Measurements from ENCODE around the gene DYNC1I1.
A peak's percentile ranks its signal among the peaks of the same experiment; 100 is the strongest.

DYNC1I1 gene

DNA sequence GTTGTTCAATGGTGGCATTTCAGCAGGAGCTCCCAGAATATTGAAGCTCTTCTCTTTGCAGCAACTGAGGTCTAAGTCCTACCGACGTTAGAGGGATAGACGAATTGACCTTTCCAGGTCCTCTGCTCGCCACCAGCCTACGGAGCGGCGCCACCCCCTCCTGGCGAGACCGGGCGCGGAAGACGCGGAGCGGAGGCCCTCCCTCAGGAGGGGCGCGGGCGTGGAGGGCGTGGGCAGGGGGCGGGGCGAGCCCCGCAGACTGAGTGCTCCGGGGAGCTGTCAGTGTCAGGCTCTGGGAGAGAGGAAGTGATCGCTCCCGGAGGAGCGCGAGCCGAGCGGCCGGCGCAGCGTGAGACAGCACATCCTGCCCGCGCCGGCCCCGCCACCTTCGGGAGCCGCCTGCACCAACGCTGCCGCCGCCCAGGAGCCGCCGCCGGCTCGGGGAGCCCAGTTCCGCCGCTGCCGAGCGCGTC is at the start of gene DYNC1I1:
TSS of gene DYNC1I1 (plus strand) at position 257 of the 473 bp plus-strand sequence. CDS start 32,176 bp downstream, outside the sequence.
- peak in 1 of 2 experiments; percentile 22 for DNase-seq (ENCODE audit: low read depth in 2 of 2)

DNA sequence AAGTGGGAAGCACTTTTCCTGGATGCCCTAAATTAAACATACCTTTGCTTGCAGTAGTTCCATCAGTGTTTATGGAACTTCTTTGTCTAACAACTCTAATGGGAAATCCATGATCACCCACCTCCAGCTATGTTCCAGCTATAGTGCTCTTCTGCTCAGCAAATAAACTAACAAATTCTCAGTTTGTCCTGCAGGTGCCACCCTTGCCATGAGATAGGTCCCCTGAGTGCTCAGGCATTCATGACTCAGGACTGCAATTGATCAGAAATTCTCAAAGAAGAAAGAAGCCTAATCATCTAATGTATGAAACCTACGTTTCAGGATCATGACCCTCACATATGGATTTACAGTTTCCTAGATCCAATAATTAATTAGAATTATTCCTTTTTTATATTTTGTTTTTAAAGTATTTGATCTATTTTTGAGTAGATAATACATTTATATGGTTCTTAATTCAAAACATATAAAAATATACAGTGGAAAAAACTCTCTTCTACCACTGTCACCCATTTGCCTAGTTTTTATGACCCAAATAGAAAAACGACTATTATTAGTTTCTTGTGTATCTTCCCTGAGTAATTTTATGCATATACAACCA is 48.7 kb upstream of the DYNC1I1 start:
- DNase-seq (ENCODE audit: low read depth in 2 of 2): no peak

DNA sequence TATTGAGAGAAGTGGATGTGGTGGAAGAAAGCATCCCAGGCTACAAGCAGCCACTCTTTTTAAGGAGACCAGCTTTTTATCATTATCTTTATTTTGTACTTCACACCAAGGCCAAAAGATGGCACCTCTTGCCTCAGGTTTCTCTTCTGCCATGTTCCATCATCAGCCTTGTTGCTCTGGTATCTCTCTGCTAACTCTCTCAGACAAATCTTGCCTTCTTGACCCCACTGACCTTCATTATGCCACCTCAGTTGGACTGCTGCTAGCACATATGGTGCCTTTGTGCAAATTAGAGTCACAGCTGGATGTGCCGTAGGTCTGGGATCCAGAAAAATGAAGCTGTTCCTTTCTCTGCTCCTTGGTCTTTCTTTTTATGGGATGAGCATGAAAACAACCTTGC is 47.1 kb upstream of the DYNC1I1 start:
- no peak for DNase-seq (ENCODE audit: low read depth in 2 of 2)

DNA sequence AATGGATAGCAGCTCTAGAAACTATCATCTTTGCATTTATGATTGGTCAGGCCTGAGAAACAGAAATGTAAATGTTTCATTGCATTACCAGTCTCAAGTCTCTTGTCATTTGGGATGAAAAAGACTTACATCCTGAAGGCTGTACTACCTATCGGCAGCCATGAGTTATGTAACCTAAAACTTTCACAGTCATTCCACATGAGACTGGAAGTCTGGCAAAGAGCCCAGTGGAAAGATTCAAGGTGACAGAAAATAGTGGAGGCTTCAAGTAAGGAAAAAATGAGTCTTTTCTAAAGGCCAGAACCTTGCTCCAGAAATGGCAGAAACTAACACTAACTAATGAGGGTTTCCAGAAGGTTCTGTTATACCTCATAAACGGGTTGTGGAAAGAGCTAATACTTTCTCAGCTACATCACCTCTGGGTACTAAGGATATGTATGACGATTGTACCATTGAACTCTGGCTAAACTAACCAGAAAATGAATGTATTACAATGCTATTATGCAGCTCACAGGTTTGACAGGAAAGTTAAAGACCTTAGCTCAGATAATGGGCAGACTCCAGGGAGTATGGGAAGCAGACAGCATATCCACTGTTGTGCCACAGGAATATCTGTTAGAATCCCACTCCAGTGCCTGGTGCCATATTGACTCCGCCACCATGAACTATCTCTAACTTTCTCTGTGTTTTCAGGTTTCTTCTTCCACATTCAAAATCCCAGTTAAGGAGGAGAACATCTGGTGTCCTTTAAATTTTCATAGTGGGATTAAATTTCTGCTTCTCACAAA is 41.7 kb upstream of the DYNC1I1 start:
- no peak for DNase-seq (ENCODE audit: low read depth in 2 of 2)

DNA sequence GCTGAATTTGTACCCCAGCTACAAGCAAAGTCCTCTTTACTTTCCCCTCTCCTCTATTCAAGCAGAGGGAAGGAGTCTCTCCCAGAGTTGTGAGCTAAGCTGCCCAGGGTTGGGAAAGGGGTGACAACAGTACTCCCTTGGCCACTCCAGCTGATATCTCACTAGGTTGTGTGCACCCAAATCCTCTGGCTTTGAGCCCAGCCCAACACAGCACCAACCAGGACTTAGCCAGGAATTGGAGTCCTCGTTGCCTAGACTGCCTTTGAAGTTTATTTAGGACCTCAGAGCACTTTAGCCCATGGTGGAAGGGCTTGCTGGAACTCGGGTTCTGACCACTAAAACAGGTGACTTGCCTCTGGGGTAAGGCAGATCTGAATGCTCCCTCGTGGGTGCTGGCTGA is 35.7 kb upstream of the DYNC1I1 start:
- no peak for DNase-seq (ENCODE audit: low read depth in 2 of 2)

DNA sequence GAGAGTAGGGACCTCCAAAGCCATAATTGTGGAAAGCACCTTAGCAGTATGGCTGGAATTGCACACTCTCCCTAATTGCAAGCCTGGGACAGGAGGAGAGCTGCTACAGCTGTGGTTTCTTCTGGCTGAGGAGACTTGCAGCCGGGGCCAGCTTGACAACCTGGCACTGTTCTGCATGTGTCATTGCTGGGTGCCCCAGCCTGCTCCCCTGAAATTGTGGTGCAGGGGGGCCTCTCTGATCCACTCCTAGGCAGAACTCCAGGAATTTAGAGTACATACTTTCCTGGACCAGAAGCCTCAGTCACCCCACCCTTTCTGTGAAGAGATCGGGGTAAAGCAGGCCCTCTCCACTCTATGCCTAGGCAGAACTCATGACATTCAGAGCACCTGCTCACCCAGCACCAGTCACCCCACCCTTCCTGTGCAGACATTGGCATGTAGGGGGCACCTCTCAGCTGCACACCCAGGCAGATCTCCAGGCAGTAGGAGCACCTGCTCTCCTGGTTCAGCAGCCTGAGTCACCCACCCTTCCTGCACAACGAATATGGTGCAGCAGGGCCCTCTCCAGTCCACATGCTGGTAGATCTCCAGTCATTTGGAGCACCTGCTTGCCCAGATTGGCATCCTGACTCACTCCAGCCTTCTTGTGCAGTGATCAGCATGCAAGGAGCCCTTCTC is 34.4 kb upstream of the DYNC1I1 start:
- DNase-seq (ENCODE audit: low read depth in 2 of 2): no peak

DNA sequence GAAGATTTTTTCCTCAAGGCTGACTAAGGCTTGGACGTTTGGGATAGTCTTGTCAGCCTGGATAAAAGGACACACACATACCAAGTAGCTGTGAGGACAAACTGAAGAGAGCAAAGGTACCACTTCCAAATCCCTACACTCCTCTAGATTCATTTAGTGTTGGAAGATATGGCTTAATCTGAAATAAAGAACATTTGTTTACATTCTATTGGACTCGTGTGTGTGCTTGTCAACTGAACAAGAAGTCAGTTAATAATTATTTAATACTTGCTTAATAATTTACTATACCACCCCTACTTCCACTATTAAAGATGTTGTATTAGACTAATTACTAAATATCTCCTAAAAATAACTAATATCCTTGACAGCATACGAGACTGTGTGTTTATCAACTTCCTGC is 23.3 kb upstream of the DYNC1I1 start:
- DNase-seq (ENCODE audit: low read depth in 2 of 2): no peak

DNA sequence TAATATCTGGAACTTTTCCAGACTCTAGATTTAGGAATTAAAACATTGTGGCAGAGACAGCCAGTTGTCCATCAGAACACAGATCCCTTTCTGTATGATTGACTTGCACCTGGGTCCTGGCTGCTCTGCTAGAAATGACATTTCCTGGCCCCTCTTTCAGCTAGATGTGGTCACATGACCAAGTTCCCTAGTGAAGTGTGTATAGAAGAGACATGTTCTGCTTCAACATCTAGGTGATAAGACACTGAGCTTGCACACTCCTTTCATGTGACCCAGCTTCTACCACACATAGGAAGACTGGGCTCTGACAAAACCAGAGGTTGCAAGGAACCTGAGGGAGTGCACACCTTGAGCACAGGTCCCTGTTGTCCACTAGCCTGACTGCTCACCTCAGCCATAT is 22.8 kb upstream of the DYNC1I1 start:
- no peak for DNase-seq (ENCODE audit: low read depth in 2 of 2)

DNA sequence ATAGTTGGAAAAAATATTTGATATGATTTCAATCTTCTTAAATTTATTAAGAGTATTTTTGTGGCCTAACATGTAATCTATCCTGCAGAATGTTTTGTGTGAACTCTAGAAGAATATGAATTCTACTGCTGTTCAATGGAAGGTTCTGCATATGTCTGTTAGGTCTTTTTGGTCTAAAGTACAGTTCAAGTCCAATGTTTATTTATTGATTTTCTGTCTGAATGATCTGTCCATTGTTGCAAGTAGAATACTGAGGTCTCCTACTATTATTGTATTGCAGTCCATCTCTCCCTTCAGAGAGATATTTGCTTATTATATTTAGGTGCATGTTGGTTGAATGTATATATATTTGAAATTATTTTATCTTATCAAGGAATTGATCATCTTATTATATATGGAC is 18.9 kb upstream of the DYNC1I1 start:
- no peak for DNase-seq (ENCODE audit: low read depth in 2 of 2)

DNA sequence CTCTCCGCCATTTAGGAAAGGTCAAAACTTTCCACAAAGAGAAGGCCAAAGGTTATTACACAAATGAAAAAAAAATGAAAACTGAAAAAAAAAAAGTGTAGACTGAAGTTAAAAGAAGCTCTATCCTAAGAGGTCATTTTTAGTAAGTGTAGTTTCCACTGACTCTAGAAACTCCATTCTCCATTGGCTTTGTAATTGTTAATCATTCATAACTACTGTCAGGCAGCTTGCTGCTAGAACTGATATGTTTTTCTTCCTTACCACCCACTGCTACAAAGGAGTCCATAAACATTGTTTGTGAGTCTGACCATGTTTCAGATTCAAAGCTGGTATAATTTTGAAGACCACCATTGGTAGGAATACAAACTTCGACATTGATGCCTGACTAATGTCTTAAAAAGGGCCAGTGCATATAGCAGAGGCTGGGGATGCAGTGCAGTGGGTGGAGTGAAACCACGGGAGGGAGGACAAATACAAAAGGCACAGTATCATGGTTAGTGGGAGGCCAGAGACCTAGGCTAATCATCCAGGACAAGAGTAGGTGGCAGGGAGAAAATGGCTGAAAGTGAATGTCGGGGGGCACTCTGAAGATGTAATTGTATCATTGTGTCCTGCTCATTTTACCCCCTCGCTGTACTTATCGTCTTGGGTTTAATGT is 16.9 kb upstream of the DYNC1I1 start:
- DNase-seq (ENCODE audit: low read depth in 2 of 2): no peak

DNA sequence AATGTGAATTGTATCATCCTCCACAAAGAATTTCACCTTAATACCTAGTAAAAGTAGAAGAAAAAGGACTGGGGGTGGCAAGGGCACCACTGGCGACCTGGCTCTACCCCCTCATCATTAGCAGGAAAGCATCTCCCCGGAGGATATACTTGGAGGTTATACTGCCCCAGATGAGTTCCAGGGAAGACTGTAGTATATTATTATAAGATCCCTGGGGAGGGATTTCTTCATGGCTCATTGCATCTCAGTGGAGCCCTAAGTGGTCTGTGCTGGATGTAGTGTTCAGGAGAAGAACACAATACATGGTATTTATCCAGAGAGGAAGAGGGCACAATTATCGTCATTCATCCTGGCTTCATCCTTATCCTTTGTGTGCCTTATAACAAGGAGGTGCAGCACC is 14.2 kb upstream of the DYNC1I1 start:
- no peak for DNase-seq (ENCODE audit: low read depth in 2 of 2)

DNA sequence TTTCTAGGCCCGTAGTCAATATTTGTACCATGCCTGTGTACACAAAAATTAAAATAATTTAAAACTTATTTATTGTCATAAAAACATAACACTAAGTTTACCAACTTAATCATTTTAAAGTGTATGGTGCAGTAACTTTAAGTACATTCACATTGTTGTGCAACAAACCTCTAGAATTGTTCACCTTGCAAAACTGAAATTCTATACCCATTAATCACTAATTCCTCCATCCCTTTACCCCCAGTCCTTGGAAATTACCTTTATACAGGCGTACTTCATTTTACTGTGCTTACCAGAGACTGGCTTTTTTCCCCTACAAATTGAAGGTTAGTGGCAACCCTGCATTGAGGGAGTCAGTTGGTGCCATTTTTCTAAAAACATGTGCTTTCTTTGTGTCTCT is 6.3 kb upstream of the DYNC1I1 start:
- DNase-seq (ENCODE audit: low read depth in 2 of 2): no peak

DNA sequence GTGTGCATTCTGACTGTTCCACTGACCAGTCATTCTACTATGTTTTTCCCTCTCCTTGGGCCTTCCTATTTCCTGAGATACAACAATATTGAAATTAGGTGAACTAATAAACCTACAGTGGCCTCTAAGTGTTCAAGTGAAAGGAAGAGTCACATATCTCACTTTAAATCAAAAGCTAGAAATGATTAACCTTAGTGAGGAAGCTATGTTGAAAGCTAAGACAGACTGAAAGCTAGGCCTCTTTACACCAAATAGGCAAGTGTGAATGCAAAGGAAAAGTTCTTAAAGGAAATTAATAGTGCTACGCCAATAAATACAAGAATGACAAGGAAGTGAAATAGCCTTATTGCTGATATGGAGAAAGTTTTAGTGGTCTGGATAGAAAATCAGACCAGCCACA is 5.7 kb upstream of the DYNC1I1 start:
- DNase-seq (ENCODE audit: low read depth in 2 of 2): no peak

DNA sequence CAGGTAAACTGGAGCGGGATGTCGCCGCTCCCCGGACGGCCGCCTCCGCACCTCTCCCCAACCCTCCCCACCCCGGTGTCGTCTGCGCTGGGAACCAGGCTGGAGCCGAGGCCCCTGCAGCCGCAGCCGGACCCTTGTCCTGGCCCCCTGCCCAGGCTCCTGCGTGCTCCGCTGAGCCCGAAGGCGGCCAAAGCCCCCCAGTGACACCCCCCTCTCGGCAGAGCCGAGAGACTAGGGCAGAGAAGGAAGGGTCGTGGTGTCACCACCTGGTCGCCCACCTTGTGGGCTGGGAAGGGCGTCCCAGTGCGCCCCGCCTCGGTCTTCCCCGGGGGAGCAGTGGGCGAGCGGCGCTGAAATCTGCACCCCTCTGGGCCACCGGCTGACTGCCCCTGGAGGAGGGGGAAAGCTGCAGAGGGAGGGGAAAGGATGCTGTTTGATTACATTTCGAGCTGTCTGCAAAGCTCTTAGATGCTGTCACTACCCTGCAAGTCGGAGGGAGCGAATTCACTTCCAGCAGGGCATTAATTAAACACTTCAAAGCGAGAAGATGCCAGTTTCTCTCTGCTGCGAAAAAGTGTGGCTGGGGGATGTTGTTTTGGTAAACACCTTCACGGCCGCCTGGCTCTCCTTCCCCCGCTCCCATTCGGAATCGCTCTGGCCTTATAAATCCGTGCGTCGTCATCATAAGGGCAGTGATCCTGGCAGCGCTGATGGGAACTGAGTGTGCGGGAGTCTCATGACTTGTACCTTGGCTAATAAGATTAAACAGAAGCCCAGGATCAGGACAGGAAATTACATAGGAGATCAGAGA is 622 bp downstream of the DYNC1I1 start:
- DNase-seq (ENCODE audit: low read depth in 2 of 2): no peak

DNA sequence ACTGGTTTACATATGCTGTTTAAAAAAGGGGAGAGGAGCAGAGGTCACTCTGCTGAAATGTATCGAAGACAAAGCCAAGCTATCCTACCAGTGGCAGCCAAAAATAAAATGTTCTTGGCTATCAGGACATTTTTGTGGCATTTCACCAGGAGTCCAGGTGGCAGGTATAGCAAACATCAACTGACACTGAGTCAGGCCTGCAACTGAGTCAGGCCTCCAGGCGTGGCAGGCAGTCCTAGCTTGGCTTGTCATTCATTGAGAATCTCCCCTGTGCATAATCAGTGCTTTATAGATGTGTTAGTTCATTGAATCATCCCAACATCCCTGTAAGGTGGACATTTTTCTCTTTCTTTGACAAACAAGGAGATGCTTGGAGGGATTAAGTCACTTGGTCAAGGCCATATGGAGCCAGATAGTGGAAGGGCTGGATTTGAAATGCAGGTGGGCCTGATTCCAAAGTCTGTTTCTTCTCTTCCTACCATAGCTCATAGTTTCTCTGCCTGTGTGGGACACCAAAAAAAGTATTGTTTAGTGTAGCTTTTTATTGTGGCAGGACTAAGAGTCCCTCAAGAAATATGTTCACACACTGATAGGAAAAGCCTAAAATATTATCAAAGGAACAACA is 4.3 kb downstream of the DYNC1I1 start:
- DNase-seq (ENCODE audit: low read depth in 2 of 2): no peak

DNA sequence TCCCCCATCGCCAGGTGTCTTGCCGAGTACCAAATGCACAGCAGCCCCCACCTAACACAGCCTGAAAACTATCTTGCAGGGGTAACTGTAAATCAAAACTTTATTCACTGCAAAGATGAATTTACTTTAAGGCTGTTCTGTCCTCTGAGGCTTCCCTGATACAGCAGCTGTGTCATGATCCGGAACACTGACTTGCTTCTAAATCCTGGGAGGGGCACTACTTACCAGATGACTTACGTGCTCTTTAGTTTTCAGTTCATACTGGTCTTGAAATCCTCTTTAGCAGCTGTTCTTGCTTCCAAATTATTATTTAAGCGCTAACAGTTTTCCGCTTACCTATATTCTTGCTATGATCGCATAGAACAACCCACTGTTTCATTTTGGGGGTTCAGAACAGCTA is 4.9 kb downstream of the DYNC1I1 start:
- DNase-seq (ENCODE audit: low read depth in 2 of 2): no peak

DNA sequence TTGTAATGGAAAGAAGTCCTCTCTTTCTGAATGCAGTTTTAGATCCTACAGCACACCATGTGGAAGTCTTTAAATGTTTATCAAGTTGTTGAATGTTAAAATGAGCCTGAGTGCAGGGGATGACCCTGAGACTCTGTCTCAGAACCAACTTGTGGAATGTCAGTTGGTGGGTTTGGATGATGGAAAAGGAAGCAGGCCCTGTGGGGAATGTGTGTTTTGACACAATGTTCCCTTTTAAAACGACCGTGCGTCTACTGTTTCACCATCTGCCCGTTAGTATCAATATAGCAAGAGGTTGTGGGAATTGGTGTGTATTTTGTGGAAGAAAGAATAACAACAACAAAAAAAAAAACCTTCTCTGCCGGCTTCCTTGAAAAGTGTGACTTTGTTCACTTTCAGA is 8.3 kb downstream of the DYNC1I1 start:
- DNase-seq (ENCODE audit: low read depth in 2 of 2): no peak

DNA sequence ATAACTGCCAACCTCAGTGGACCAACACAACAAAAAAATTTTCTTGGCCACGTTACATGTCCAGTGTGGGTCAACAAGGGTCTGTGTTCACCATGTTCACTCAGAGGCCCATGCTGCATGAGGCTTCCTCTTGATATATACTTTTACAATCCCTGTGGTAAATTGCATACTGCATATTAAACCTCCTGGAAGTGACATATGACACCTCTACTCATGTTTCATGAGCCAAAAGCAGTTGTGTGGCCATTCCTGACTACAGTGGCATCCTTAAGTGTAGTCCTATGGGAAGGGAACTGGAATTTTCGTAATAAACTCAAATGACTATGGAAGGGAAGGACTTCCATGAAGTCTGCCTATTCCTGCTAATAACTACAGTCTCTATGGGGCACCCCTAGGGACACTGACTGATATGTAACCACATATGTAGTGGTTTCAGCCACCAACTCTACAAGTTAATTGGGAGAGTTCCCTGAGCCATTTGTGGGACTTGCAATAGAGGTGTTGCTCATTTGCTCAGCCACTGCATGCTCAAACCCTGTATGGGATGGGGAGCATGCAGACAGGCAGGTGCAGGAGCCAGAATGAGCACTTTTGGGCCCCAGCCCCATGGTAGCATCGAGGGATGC is 9.7 kb downstream of the DYNC1I1 start:
- no peak for DNase-seq (ENCODE audit: low read depth in 2 of 2)

DNA sequence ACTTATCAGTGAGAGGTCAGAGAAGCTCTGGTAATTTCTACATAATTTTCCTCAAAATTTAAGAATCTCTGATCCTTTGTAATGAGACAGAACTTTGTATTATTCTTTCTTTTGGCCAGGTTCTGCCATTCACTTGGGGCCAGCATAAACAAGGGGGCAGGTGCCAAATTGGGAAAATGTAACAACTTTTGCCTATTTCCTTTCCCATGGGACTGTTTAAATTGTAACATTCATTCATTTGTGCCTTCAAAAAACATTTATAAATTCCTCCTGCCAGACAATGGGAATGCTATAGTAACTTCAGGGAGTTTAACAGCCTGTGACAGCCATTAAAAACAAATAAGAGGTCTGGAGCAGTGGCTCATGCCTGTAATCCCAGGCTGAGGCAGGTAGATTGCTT is 12.4 kb downstream of the DYNC1I1 start:
- no peak for DNase-seq (ENCODE audit: low read depth in 2 of 2)

DNA sequence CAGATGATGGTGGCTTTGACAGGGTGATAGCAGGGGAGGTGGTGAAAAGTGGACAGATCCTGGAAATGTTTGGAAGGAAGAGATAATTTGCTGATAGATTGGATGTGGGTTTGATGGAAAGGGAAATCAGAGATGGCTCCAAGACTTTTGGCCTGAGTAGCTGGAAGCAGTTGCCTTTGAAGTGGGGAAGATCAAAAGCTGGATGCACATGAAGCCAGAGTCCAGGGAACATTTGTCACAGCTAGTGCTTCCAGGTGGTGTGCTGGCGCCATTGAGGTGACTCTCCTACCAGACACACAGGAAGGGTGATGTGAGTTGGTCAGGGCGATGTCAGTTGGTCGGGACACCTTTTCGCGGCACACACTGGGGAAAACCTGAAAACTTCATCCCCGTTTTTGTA is 15.9 kb downstream of the DYNC1I1 start:
- DNase-seq (ENCODE audit: low read depth in 2 of 2): no peak

DNA sequence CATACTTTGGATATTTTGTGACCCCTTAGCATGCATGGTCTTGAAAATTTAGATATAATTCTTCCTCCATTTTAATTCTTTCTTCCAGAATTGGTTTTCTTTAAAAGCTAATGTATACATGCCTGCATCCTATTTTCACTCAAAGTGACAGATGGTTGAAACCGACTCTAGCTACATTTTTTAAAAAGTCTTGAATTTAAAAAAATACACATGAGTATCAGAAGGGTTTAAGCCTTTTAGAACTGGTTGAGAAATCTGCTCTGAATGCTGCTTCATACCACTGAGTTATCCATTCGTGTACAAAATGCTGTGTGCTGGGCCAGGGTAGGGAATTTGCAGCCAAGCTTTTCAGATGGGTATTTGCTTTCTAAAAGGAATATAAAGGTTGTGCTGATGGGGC is 16.5 kb downstream of the DYNC1I1 start:
- no peak for DNase-seq (ENCODE audit: low read depth in 2 of 2)

Data from stimulated activated CD4-positive, alpha-beta T cell treated with anti-CD3 and anti-CD28 coated beads, Interleukin-12 subunit alpha, Interleukin-12 subunit beta, amount 100 ng/mL, for 24 hours (primary cell).